NCI-H2227 (cell line): Measurements from ENCODE around the gene THBS1.

Source experiments
- DNase-seq: peaks from one replicate; lab custom pipeline; 2025; ENCODE audit not compliant: unreplicated experiment; lab: John Stamatoyannopoulos, UW

The THBS1 gene

GRCh38 chr15:39587731-39588530 is 7.1 kb downstream of the THBS1 start:
- DNase-seq = no peak

- DNase-seq = no peak
Observed at GRCh38 chr15:39588531-39589192, 7.8 kb downstream of the THBS1 start.

DNA sequence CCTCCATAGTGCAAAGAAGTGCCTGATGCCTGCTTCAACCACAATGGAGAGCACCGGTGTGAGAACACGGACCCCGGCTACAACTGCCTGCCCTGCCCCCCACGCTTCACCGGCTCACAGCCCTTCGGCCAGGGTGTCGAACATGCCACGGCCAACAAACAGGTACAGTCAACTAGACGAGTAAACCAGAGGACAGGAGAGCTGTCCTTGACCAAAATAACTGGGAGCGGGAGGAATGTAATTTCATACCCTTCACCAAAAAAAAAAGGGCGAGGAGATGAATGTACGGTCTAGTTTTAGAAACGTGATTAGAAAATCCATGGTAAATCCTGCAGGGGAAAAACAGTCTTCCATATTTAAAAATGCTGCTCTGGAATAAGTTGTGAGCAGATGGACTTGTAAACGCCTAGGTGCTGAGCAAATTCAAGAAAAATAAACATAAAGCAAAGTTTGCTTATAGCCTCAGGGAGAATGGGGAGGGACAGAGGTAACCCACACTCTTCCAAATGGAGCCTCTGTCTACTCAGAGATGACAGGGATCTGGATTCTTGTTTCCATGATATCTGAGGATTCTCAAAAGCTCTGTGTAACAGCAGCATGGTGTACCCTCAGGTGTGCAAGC is 8.4 kb downstream of the THBS1 start:
- no peak for DNase-seq

DNA sequence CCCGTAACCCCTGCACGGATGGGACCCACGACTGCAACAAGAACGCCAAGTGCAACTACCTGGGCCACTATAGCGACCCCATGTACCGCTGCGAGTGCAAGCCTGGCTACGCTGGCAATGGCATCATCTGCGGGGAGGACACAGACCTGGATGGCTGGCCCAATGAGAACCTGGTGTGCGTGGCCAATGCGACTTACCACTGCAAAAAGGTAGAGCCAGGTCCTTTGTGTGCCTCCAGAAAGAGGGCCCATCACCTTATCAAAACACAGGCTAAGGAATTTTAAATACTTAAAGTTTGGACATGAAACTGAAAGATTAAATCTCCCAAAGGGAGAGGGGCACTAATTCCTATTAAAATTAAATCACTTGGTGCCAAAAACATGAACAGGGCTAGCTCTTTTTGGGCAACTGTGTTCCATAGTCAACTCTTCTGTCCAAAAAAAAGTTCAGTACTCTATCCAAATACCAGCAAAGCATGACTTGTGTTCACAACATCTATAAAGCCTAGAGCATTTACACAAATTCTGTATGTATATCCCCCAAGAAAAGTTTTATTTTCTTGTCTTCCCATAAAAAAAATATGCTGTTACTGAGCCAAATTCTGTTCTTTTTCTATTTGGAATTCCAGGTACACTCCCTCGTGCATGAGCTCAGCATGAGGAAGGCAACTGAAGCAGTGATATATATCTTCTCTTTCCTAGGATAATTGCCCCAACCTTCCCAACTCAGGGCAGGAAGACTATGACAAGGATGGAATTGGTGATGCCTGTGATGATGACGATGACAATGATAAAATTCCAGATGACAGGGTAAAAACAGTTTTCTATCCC is 9.2 kb downstream of the THBS1 start:
- DNase-seq = no peak

- no peak for DNase-seq
Observed at GRCh38 chr15:39591141-39591895, 10.4 kb downstream of the THBS1 start.

DNA sequence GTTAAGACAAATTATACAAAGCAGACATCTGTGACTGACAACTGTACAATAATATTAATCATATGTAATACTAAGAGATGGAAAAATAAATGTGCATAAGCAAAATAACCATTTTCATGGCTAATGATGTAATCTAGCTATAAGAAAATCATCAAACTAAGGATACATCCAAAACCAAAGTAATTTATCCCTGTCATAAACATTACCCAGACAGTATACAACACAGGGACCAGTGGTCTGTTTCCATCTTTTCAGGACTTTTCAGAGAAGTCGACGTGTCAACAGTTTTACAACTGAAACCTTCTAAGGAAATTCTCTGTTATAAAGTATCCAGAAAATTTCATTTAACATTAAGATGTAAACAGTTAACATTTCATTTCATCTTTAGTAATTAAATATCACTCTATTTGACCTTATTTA is 11.0 kb downstream of the THBS1 start:
- no peak for DNase-seq

- no peak for DNase-seq
Observed at GRCh38 chr15:39592500-39592899, 11.6 kb downstream of the THBS1 start.

DNA sequence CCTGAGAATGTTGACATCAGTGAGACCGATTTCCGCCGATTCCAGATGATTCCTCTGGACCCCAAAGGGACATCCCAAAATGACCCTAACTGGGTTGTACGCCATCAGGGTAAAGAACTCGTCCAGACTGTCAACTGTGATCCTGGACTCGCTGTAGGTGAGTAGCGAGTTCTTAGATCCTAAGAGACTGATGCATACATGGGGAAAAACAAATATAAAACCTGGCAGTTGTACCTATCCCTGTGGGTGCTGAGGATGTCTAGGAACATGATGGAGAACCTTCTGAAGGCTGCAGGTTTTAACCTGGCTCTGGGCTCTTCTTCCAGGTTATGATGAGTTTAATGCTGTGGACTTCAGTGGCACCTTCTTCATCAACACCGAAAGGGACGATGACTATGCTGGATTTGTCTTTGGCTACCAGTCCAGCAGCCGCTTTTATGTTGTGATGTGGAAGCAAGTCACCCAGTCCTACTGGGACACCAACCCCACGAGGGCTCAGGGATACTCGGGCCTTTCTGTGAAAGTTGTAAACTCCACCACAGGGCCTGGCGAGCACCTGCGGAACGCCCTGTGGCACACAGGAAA is 12.3 kb downstream of the THBS1 start:
- no peak for DNase-seq

- DNase-seq = no peak
Observed at GRCh38 chr15:39593656-39594445, 13.0 kb downstream of the THBS1 start.

- DNase-seq = no peak
Observed at GRCh38 chr15:39594446-39595337, 13.8 kb downstream of the THBS1 start.

- no peak for DNase-seq
Observed at GRCh38 chr15:39595338-39596221, 14.7 kb downstream of the THBS1 start.

DNA sequence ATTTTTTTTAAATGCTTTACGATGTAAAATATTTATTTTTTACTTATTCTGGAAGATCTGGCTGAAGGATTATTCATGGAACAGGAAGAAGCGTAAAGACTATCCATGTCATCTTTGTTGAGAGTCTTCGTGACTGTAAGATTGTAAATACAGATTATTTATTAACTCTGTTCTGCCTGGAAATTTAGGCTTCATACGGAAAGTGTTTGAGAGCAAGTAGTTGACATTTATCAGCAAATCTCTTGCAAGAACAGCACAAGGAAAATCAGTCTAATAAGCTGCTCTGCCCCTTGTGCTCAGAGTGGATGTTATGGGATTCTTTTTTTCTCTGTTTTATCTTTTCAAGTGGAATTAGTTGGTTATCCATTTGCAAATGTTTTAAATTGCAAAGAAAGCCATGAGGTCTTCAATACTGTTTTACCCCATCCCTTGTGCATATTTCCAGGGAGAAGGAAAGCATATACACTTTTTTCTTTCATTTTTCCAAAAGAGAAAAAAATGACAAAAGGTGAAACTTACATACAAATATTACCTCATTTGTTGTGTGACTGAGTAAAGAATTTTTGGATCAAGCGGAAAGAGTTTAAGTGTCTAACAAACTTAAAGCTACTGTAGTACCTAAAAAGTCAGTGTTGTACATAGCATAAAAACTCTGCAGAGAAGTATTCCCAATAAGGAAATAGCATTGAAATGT is 15.6 kb downstream of the THBS1 start:
- no peak for DNase-seq

DNA sequence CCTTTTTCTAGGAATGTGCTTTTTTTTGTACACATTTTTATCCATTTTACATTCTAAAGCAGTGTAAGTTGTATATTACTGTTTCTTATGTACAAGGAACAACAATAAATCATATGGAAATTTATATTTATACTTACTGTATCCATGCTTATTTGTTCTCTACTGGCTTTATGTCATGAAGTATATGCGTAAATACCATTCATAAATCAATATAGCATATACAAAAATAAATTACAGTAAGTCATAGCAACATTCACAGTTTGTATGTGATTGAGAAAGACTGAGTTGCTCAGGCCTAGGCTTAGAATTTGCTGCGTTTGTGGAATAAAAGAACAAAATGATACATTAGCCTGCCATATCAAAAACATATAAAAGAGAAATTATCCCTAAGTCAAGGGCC is 16.5 kb downstream of the THBS1 start:
- no peak for DNase-seq

GRCh38 chr15:39597751-39598185 is 16.9 kb downstream of the THBS1 start:
- DNase-seq = no peak

GRCh38 chr15:39598186-39598850 is 17.4 kb downstream of the THBS1 start:
- DNase-seq = no peak
